DND-41 (cell line): Measurements from ENCODE around the gene DOHH.

Experiments
- ATAC-seq: fragments of 200-7000 bp; cut with Tn5 transposase; 3 replicates; pipeline ENCODE4 v1.9.1; 2021; ENCODE audit warnings: low read depth; ENCODE audit not compliant: insufficient read depth
- DNase-seq: peaks from one replicate; pipeline ENCODE4 v3.0.0-alpha.2; 2020
- H2AFZ ChIP-seq: 2 replicates; pipeline ENCODE4 v1.6.0; 2012; ENCODE audit warnings: low read depth, low read length
- H3K27ac ChIP-seq: 2 replicates; pipeline ENCODE4 v1.5.1; 2012; ENCODE audit warnings: low read length, inconsistent platforms
- H3K27me3 ChIP-seq: fragments of 200-600 bp; sonication (generic); 2 replicates; pipeline ENCODE4 v1.6.0; 2012; ENCODE audit warnings: low read length, mild to moderate bottlenecking, inconsistent platforms; ENCODE audit not compliant: insufficient read depth, poor library complexity
- H3K36me3 ChIP-seq: 2 replicates; pipeline ENCODE4 v1.5.1; 2012; ENCODE audit warnings: low read length, inconsistent platforms; ENCODE audit not compliant: insufficient read depth
- H3K4me1 ChIP-seq: 2 replicates; pipeline ENCODE4 v1.5.1; 2012; ENCODE audit warnings: mild to moderate bottlenecking, low read length; ENCODE audit not compliant: insufficient read depth
- H3K4me2 ChIP-seq: 2 replicates; pipeline ENCODE4 v1.6.0; 2012; ENCODE audit warnings: mild to moderate bottlenecking, moderate library complexity, low read length, inconsistent platforms; ENCODE audit not compliant: insufficient read depth
- H3K4me3 ChIP-seq, 2 experiments: fragments of 200-600 bp in 1 of 2; shearing (Covaris generic) in 1 of 2; 2 replicates each; pipeline ENCODE4 v1.5.1; 2012 to 2016; ENCODE audit warnings: inconsistent platforms in 2 of 2, low read length in 2 of 2, mild to moderate bottlenecking in 2 of 2, low read depth in 1 of 2, moderate library complexity in 1 of 2
- H3K79me2 ChIP-seq: 2 replicates; pipeline ENCODE4 v1.6.0; 2012; ENCODE audit warnings: low read length, inconsistent platforms; ENCODE audit not compliant: insufficient read depth
- H3K9ac ChIP-seq: 2 replicates; pipeline ENCODE4 v1.6.0; 2012; ENCODE audit warnings: low read depth, mild to moderate bottlenecking, inconsistent platforms, low read length, moderate library complexity
- H3K9me3 ChIP-seq: 2 replicates; pipeline ENCODE4 v1.5.1; 2012; ENCODE audit warnings: low read length, moderate library complexity, mild to moderate bottlenecking, inconsistent platforms; ENCODE audit not compliant: insufficient read depth, severe bottlenecking
- H4K20me1 ChIP-seq: 2 replicates; pipeline ENCODE4 v1.6.0; 2012; ENCODE audit warnings: low read length; ENCODE audit not compliant: insufficient read depth
- CTCF ChIP-seq: IDR thresholded peaks from 2 replicates; pipeline ENCODE4 v1.5.1; 2012; ENCODE audit warnings: borderline replicate concordance, low read length, moderate library complexity, mild to moderate bottlenecking; ENCODE audit not compliant: poor library complexity, severe bottlenecking; ENCODE audit errors: extremely low read depth
- EZH2 ChIP-seq: IDR thresholded peaks from 3 replicates; pipeline ENCODE4 v1.6.1; 2012; ENCODE audit warnings: borderline replicate concordance, low read depth, mild to moderate bottlenecking, moderate library complexity, low read length, inconsistent platforms; ENCODE audit not compliant: severe bottlenecking

DOHH gene

GRCh38 chr19:3462991-3463713 lies 37.3 kb downstream of the DOHH start:
- DNase-seq (no peak), ATAC-seq (no peak)
- peaks cover 4% of the 10 kb centered on the region for H3K9me3 ChIP-seq
- peaks cover 22% of the 10 kb centered on the region for H3K36me3 ChIP-seq
- H4K20me1 ChIP-seq = peaks cover 4% of the 10 kb centered on the region; the same call in 1 of the 2 replicates
- H3K4me2 ChIP-seq = no peak overlapping the region
- no peak overlapping the region for H3K9ac ChIP-seq
- no peaks in the 10 kb centered on the region for H3K4me1 ChIP-seq
- no peak overlapping the region for H3K4me3 ChIP-seq
- H3K27ac ChIP-seq = no peak overlapping the region
- no peaks in the 10 kb centered on the region for H3K27me3 ChIP-seq
- no peaks in the 10 kb centered on the region for H3K79me2 ChIP-seq
- no peak overlapping the region for H2AFZ ChIP-seq
- TF ChIP-seq CTCF = no peak
- no peak for TF ChIP-seq EZH2

- peaks cover 39% of the 10 kb centered on the region for H3K36me3 ChIP-seq
- H3K79me2 ChIP-seq = no peaks in the 10 kb centered on the region
- peaks cover 24% of the 10 kb centered on the region for H4K20me1 ChIP-seq
- ATAC-seq (no peak), DNase-seq (no peak)
- H3K9ac ChIP-seq = no peak overlapping the region
- TF ChIP-seq CTCF = no peak
- H2AFZ ChIP-seq = no peak overlapping the region
- no peaks in the 10 kb centered on the region for H3K27me3 ChIP-seq
- H3K4me3 ChIP-seq = no peak overlapping the region
- no peaks in the 10 kb centered on the region for H3K4me1 ChIP-seq
- no peak overlapping the region for H3K4me2 ChIP-seq
- H3K27ac ChIP-seq = no peak overlapping the region
- no peaks in the 10 kb centered on the region for H3K9me3 ChIP-seq
These were observed 40.4 kb downstream of the DOHH start for GRCh38 chr19:3459965-3460582.

GRCh38 chr19:3459089-3459881 lies 41.2 kb downstream of the DOHH start:
- Histone ChIP-seq H3K27me3 (no peaks in the 10 kb centered on the region), H3K4me2 (no peak overlapping the region), H3K9me3 (no peaks in the 10 kb centered on the region), H3K36me3 (peaks cover 47% of the 10 kb centered on the region), H3K79me2 (no peaks in the 10 kb centered on the region), H3K4me1 (no peaks in the 10 kb centered on the region), H4K20me1 (peaks cover 29% of the 10 kb centered on the region), H3K4me3 (no peak overlapping the region), H2AFZ (no peak overlapping the region), H3K9ac (no peak overlapping the region), H3K27ac (no peak overlapping the region)
- peak; percentile 39; the same call in 1 of the 3 replicates for ATAC-seq
- TF ChIP-seq CTCF = no peak
- TF ChIP-seq EZH2 = no peak
- DNase-seq = peak; percentile 33
